Ovary (tissue), 3 donors: Measurements from ENCODE around the gene GNAI1.

ENCODE experiments used
- CTCF ChIP-seq, 3 donors: fragments of 450-650 bp in 2 of 3; fragments of 200-600 bp in 1 of 3; IDR thresholded peaks; one replicate each; pipeline versions ENCODE4 v1.5.1 to v1.8.0; 2016 to 2022; ENCODE audit warnings: antibody characterized with exemption in 3 of 3, mild to moderate bottlenecking in 1 of 3
- EP300 ChIP-seq: sonication (generic); formaldehyde crosslinking; IDR thresholded peaks from one replicate; pipeline ENCODE4 v1.6.1; 2017; ENCODE audit warnings: antibody characterized with exemption
- POLR2A ChIP-seq: fragments of 450-650 bp; IDR thresholded peaks from one replicate; pipeline ENCODE4 v1.6.1; 2017; ENCODE audit warnings: antibody characterized with exemption, mild to moderate bottlenecking, moderate library complexity
- donor health status: DM: no; HTN: no; CAD: no.

GRCh38 chr7:80145780-80146422, 11.3 kb downstream of the GNAI1 start:
- TF ChIP-seq CTCF (IDR thresholded peaks at IDR 0.05): no peak
- no peak for TF ChIP-seq EP300
- no peak for TF ChIP-seq POLR2A
